ENCODE data around the gene VAV1.

DNA sequence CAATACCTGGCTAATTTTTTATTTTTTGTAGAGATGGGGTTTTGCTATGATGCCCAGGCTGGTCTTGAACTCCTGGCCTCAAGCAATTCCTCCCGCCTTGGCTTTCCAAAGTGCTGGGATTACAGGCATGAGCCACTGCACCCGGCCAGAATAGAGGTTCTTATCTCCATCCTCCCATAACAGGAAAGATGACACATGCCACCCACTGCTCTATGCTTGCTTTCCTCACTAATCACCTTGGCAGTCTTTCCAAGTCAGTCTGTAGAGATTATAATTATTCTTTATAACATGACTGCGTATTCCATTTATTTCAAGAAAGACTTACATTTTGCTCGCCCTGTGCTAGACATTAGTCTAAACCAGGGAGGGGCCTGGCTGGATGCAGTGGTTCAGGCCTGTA is 6.7 kb downstream of the VAV1 start:
- TF ChIP-seq, protein P1, sequence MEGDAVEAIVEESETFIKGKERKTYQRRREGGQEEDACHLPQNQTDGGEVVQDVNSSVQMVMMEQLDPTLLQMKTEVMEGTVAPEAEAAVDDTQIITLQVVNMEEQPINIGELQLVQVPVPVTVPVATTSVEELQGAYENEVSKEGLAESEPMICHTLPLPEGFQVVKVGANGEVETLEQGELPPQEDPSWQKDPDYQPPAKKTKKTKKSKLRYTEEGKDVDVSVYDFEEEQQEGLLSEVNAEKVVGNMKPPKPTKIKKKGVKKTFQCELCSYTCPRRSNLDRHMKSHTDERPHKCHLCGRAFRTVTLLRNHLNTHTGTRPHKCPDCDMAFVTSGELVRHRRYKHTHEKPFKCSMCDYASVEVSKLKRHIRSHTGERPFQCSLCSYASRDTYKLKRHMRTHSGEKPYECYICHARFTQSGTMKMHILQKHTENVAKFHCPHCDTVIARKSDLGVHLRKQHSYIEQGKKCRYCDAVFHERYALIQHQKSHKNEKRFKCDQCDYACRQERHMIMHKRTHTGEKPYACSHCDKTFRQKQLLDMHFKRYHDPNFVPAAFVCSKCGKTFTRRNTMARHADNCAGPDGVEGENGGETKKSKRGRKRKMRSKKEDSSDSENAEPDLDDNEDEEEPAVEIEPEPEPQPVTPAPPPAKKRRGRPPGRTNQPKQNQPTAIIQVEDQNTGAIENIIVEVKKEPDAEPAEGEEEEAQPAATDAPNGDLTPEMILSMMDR (conservative IDR thresholded peaks at IDR 0.05; ENCODE audit: low read depth in 2 of 2), result no peak
- TF ChIP-seq POLR2AphosphoS5 (IDR thresholded peaks at IDR 0.05; ENCODE audit: low read depth) (no peak), EZH2 (IDR thresholded peaks at IDR 0.05; ENCODE audit: low read depth, unreplicated experiment) (no peak), EZH2phosphoT487 (IDR thresholded peaks at IDR 0.05; ENCODE audit: unreplicated experiment) (no peak), STAT1 (IDR thresholded peaks at IDR 0.05; ENCODE audit: unreplicated experiment) (no peak), ZNF331 (CRISPR knock-in tag; IDR thresholded peaks at IDR 0.05; ENCODE audit: low read depth) (no peak), JUNB (IDR thresholded peaks at IDR 0.05; ENCODE audit: unreplicated experiment) (no peak), CREB1 (CRISPR knock-in tag; IDR thresholded peaks at IDR 0.05; ENCODE audit: low read depth) (no peak)
- TF ChIP-seq, protein P2, sequence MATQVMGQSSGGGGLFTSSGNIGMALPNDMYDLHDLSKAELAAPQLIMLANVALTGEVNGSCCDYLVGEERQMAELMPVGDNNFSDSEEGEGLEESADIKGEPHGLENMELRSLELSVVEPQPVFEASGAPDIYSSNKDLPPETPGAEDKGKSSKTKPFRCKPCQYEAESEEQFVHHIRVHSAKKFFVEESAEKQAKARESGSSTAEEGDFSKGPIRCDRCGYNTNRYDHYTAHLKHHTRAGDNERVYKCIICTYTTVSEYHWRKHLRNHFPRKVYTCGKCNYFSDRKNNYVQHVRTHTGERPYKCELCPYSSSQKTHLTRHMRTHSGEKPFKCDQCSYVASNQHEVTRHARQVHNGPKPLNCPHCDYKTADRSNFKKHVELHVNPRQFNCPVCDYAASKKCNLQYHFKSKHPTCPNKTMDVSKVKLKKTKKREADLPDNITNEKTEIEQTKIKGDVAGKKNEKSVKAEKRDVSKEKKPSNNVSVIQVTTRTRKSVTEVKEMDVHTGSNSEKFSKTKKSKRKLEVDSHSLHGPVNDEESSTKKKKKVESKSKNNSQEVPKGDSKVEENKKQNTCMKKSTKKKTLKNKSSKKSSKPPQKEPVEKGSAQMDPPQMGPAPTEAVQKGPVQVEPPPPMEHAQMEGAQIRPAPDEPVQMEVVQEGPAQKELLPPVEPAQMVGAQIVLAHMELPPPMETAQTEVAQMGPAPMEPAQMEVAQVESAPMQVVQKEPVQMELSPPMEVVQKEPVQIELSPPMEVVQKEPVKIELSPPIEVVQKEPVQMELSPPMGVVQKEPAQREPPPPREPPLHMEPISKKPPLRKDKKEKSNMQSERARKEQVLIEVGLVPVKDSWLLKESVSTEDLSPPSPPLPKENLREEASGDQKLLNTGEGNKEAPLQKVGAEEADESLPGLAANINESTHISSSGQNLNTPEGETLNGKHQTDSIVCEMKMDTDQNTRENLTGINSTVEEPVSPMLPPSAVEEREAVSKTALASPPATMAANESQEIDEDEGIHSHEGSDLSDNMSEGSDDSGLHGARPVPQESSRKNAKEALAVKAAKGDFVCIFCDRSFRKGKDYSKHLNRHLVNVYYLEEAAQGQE (IDR thresholded peaks at IDR 0.05; ENCODE audit: unreplicated experiment), result no peak
- TF ChIP-seq, protein P3, sequence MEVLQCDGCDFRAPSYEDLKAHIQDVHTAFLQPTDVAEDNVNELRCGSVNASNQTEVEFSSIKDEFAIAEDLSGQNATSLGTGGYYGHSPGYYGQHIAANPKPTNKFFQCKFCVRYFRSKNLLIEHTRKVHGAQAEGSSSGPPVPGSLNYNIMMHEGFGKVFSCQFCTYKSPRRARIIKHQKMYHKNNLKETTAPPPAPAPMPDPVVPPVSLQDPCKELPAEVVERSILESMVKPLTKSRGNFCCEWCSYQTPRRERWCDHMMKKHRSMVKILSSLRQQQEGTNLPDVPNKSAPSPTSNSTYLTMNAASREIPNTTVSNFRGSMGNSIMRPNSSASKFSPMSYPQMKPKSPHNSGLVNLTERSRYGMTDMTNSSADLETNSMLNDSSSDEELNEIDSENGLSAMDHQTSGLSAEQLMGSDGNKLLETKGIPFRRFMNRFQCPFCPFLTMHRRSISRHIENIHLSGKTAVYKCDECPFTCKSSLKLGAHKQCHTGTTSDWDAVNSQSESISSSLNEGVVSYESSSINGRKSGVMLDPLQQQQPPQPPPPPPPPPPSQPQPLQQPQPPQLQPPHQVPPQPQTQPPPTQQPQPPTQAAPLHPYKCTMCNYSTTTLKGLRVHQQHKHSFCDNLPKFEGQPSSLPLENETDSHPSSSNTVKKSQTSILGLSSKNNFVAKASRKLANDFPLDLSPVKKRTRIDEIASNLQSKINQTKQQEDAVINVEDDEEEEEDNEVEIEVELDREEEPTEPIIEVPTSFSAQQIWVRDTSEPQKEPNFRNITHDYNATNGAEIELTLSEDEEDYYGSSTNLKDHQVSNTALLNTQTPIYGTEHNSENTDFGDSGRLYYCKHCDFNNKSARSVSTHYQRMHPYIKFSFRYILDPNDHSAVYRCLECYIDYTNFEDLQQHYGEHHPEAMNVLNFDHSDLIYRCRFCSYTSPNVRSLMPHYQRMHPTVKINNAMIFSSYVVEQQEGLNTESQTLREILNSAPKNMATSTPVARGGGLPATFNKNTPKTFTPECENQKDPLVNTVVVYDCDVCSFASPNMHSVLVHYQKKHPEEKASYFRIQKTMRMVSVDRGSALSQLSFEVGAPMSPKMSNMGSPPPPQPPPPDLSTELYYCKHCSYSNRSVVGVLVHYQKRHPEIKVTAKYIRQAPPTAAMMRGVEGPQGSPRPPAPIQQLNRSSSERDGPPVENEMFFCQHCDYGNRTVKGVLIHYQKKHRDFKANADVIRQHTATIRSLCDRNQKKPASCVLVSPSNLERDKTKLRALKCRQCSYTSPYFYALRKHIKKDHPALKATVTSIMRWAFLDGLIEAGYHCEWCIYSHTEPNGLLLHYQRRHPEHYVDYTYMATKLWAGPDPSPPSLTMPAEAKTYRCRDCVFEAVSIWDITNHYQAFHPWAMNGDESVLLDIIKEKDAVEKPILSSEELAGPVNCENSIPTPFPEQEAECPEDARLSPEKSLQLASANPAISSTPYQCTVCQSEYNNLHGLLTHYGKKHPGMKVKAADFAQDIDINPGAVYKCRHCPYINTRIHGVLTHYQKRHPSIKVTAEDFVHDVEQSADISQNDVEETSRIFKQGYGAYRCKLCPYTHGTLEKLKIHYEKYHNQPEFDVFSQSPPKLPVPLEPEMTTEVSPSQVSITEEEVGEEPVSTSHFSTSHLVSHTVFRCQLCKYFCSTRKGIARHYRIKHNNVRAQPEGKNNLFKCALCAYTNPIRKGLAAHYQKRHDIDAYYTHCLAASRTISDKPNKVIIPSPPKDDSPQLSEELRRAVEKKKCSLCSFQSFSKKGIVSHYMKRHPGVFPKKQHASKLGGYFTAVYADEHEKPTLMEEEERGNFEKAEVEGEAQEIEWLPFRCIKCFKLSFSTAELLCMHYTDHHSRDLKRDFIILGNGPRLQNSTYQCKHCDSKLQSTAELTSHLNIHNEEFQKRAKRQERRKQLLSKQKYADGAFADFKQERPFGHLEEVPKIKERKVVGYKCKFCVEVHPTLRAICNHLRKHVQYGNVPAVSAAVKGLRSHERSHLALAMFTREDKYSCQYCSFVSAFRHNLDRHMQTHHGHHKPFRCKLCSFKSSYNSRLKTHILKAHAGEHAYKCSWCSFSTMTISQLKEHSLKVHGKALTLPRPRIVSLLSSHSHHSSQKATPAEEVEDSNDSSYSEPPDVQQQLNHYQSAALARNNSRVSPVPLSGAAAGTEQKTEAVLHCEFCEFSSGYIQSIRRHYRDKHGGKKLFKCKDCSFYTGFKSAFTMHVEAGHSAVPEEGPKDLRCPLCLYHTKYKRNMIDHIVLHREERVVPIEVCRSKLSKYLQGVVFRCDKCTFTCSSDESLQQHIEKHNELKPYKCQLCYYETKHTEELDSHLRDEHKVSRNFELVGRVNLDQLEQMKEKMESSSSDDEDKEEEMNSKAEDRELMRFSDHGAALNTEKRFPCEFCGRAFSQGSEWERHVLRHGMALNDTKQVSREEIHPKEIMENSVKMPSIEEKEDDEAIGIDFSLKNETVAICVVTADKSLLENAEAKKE (CRISPR knock-in tag; IDR thresholded peaks at IDR 0.05), result no peak
- TF ChIP-seq, protein P4, sequence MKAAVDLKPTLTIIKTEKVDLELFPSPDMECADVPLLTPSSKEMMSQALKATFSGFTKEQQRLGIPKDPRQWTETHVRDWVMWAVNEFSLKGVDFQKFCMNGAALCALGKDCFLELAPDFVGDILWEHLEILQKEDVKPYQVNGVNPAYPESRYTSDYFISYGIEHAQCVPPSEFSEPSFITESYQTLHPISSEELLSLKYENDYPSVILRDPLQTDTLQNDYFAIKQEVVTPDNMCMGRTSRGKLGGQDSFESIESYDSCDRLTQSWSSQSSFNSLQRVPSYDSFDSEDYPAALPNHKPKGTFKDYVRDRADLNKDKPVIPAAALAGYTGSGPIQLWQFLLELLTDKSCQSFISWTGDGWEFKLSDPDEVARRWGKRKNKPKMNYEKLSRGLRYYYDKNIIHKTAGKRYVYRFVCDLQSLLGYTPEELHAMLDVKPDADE (IDR thresholded peaks at IDR 0.05), result no peak

Measured in GM23338 (cell line).